H1 (cell line): ENCODE data around the gene INO80C. TPM values are rescaled to one million over a fixed set of nuclear protein-coding genes. Genes with fewer than 3 reads are reported as not detected.

Experiments
- CTCF ChIA-PET: fragments of 300-600 bp; sonication (Branson Sonifier 250); formaldehyde crosslinking; loops from one replicate; lab custom pipeline; 2021; ENCODE audit not compliant: partially characterized antibody; lab: Charles Lee
- POLR2A ChIA-PET: fragments of 300-600 bp; sonication (Branson Sonifier 250); formaldehyde crosslinking; loops from one replicate; lab custom pipeline; 2021; ENCODE audit warnings: inconsistent platforms; ENCODE audit not compliant: partially characterized antibody; lab: Charles Lee
- DNase-seq, 2 experiments: peaks; one replicate each; pipeline versions ENCODE4 v3.0.0 to v3.0.0-alpha.2; 2010 to 2022; ENCODE audit warnings: low spot score in 2 of 2, low read depth in 1 of 2, mixed read lengths in 1 of 2
- FAIRE-seq: peaks from 2 replicates; lab custom pipeline; 2011; peaks lifted over from hg19 to GRCh38; lab: Jason Lieb, UNC
- H2AFZ ChIP-seq: 2 replicates; pipeline ENCODE4 v1.8.1; 2012; ENCODE audit warnings: low read length, inconsistent platforms
- H2AK5ac ChIP-seq: 2 replicates; pipeline ENCODE4 v1.6.1; 2013; ENCODE audit warnings: low read depth, low read length
- H2BK120ac ChIP-seq: replicated peaks from 2 replicates; pipeline ENCODE3; 2013; ENCODE audit warnings: low read depth, low read length, inconsistent platforms
- H2BK12ac ChIP-seq: 2 replicates; pipeline ENCODE4 v1.6.1; 2013; ENCODE audit warnings: low read depth, low read length
- H2BK15ac ChIP-seq: 2 replicates; pipeline ENCODE4 v1.6.1; 2013; ENCODE audit warnings: low read length
- H2BK20ac ChIP-seq: 2 replicates; pipeline ENCODE4 v1.6.1; 2013; ENCODE audit warnings: low read length
- H2BK5ac ChIP-seq: 2 replicates; pipeline ENCODE4 v1.6.1; 2013; ENCODE audit warnings: low read depth, low read length
- H3K14ac ChIP-seq: 2 replicates; pipeline ENCODE4 v1.6.1; 2013; ENCODE audit warnings: inconsistent platforms; ENCODE audit not compliant: insufficient read length
- H3K18ac ChIP-seq: 2 replicates; pipeline ENCODE4 v1.6.1; 2013; ENCODE audit warnings: low read length; ENCODE audit errors: extremely low read depth
- H3K23ac ChIP-seq: 2 replicates; pipeline ENCODE4 v1.6.1; 2013; ENCODE audit warnings: inconsistent platforms; ENCODE audit not compliant: insufficient read length
- H3K23me2 ChIP-seq: 2 replicates; pipeline ENCODE4 v1.6.1; 2013; ENCODE audit warnings: low read depth, low read length
- H3K27ac ChIP-seq: 2 replicates; pipeline ENCODE4 v1.6.1; 2011; ENCODE audit warnings: low read depth, low read length, inconsistent platforms
- H3K27me3 ChIP-seq, 4 experiments: replicated peaks in 1 of 4; 1 replicate in 1 of 4; 2 replicates in 3 of 4; pipeline versions ENCODE4 v1.6.1 to v1.8.1; 2011 to 2013; ENCODE audit warnings: low read length in 3 of 4, mild to moderate bottlenecking in 3 of 4, inconsistent platforms in 2 of 4, mixed read lengths in 2 of 4, moderate library complexity in 1 of 4; ENCODE audit not compliant: control insufficient read depth in 3 of 4, insufficient read depth in 3 of 4; ENCODE audit errors: extremely low read depth in 1 of 4
- H3K36me3 ChIP-seq, 4 experiments: 2 replicates each; pipeline versions ENCODE4 v1.6.1 to v1.8.1; 2011 to 2013; ENCODE audit warnings: mild to moderate bottlenecking in 4 of 4, low read length in 3 of 4, moderate library complexity in 2 of 4, control low read depth in 1 of 4, inconsistent platforms in 1 of 4; ENCODE audit not compliant: insufficient read depth in 4 of 4, control insufficient read depth in 2 of 4
- H3K4ac ChIP-seq: replicated peaks from 2 replicates; pipeline ENCODE3; 2013; ENCODE audit warnings: low read length, low read depth, mixed read lengths, inconsistent platforms; ENCODE audit not compliant: insufficient read length
- H3K4me1 ChIP-seq, 4 experiments: replicated peaks in 1 of 4; 1 replicate in 1 of 4; 2 replicates in 3 of 4; pipeline versions ENCODE4 v1.6.1 to v1.8.1; 2011 to 2013; ENCODE audit warnings: low read length in 3 of 4, inconsistent platforms in 2 of 4, mixed read lengths in 1 of 4; ENCODE audit not compliant: insufficient read depth in 4 of 4, control insufficient read depth in 3 of 4
- H3K4me2 ChIP-seq, 2 experiments: 2 replicates each; pipeline versions ENCODE4 v1.6.1 to v1.8.1; 2011 to 2013; ENCODE audit warnings: low read depth in 2 of 2, low read length in 2 of 2, control low read depth in 1 of 2, inconsistent platforms in 1 of 2, mild to moderate bottlenecking in 1 of 2; ENCODE audit not compliant: insufficient read depth in 1 of 2
- H3K4me3 ChIP-seq, 4 experiments: fragments of 200-600, 300-600 bp in 1 of 4; sonication (generic), shearing (Covaris generic), sonication (Bioruptor Twin) in 1 of 4; 2 replicates each; pipeline versions ENCODE4 v1.5.1 to v1.8.1; 2011 to 2016; ENCODE audit warnings: low read length in 4 of 4, low read depth in 3 of 4, control low read depth in 2 of 4, inconsistent platforms in 2 of 4, mild to moderate bottlenecking in 2 of 4, mixed read lengths in 1 of 4, moderate library complexity in 1 of 4; ENCODE audit not compliant: insufficient read depth in 2 of 4; ENCODE audit errors: extremely low read depth in 1 of 4
- H3K56ac ChIP-seq: replicated peaks from 2 replicates; pipeline ENCODE3; 2013; ENCODE audit warnings: low read depth, mild to moderate bottlenecking, mixed read lengths, low read length, inconsistent platforms; ENCODE audit not compliant: insufficient read length
- H3K79me1 ChIP-seq: 2 replicates; pipeline ENCODE4 v1.6.1; 2013; ENCODE audit warnings: low read depth, low read length, control low read depth
- H3K79me2 ChIP-seq, 2 experiments: 2 replicates each; pipeline versions ENCODE4 v1.6.1 to v1.8.1; 2012 to 2013; ENCODE audit warnings: low read length in 2 of 2, mild to moderate bottlenecking in 2 of 2, inconsistent platforms in 1 of 2; ENCODE audit not compliant: insufficient read depth in 2 of 2, control insufficient read depth in 1 of 2
- H3K9ac ChIP-seq, 4 experiments: replicated peaks in 1 of 4; 1 replicate in 1 of 4; 2 replicates in 3 of 4; pipeline versions ENCODE4 v1.6.1 to v1.8.1; 2011 to 2013; ENCODE audit warnings: low read depth in 3 of 4, low read length in 3 of 4, control low read depth in 2 of 4, mild to moderate bottlenecking in 2 of 4, moderate library complexity in 2 of 4, inconsistent platforms in 1 of 4; ENCODE audit errors: extremely low read depth in 1 of 4
- H3K9me3 ChIP-seq, 2 experiments: 2 replicates each; pipeline versions ENCODE4 v1.6.1 to v1.8.1; 2012 to 2013; ENCODE audit warnings: mild to moderate bottlenecking in 2 of 2, moderate library complexity in 2 of 2, control low read depth in 1 of 2, inconsistent platforms in 1 of 2, low read depth in 1 of 2, low read length in 1 of 2, mixed read lengths in 1 of 2; ENCODE audit not compliant: insufficient read depth in 2 of 2
- H4K20me1 ChIP-seq, 2 experiments: replicated peaks in 1 of 2; 2 replicates each; pipeline versions ENCODE3 to v1.8.1; 2011 to 2013; ENCODE audit warnings: inconsistent platforms in 2 of 2, low read length in 2 of 2, mild to moderate bottlenecking in 1 of 2; ENCODE audit not compliant: insufficient read depth in 2 of 2, control insufficient read depth in 1 of 2
- H4K5ac ChIP-seq: 2 replicates; pipeline ENCODE4 v1.6.1; 2013; ENCODE audit warnings: low read length, low read depth, mixed read lengths, inconsistent platforms; ENCODE audit not compliant: insufficient read length
- H4K8ac ChIP-seq: 2 replicates; pipeline ENCODE4 v1.8.0; 2013; ENCODE audit warnings: mild to moderate bottlenecking, moderate library complexity, low read length, inconsistent platforms; ENCODE audit not compliant: insufficient read depth; ENCODE audit errors: extremely low read depth
- H4K91ac ChIP-seq: replicated peaks from 2 replicates; pipeline ENCODE3; 2013; ENCODE audit warnings: low read length, mixed read lengths, inconsistent platforms; ENCODE audit not compliant: insufficient read length
- JUN ChIP-seq: IDR thresholded peaks from 2 replicates; pipeline ENCODE4 v1.6.1; 2011; ENCODE audit warnings: low read depth, mild to moderate bottlenecking, improper control_type of control experiment, low read length
- MAFK ChIP-seq: IDR thresholded peaks from 2 replicates; pipeline ENCODE4 v1.6.1; 2012; ENCODE audit warnings: low read depth, mild to moderate bottlenecking, improper control_type of control experiment, low read length
- MAX ChIP-seq: IDR thresholded peaks from 2 replicates; pipeline ENCODE4 v1.6.1; 2012; ENCODE audit warnings: inconsistent platforms
- ZNF274 ChIP-seq: IDR thresholded peaks from 2 replicates; pipeline ENCODE4 v1.7.0; 2012; ENCODE audit warnings: low read length, borderline replicate concordance; ENCODE audit errors: extremely low read depth
- WGBS, 2 experiments: shearing (Covaris generic) in 1 of 2; methylation state at CpG; one replicate each; pipeline versions ENCODE4 v1.1.6 to v1.1.7; 2013 to 2015; ENCODE audit warnings: low lambda C conversion rate in 2 of 2, mixed read lengths in 2 of 2, inconsistent platforms in 1 of 2, low coverage in 1 of 2, missing lambda C conversion rate in 1 of 2; ENCODE audit not compliant: insufficient replicate concordance in 2 of 2, insufficient coverage in 1 of 2, insufficient read length in 1 of 2; ENCODE audit errors: extremely low coverage in 1 of 2, missing lambda C conversion rate in 1 of 2; 5-methylcytosine and 5-hydroxymethylcytosine counted together
- polyA plus RNA-seq, 7 experiments: library from polyadenylated mRNA; depleted of rRNA in 3 of 7; stranded (reverse) in 5 of 7; unstranded in 2 of 7; fragments of >200 nt in 5 of 7; fragments of 200-250 nt in 2 of 7; gene quantifications; 1 replicate in 5 of 7; 2 replicates in 1 of 7; 4 replicates in 1 of 7; pipeline versions ENCODE4 v1.2.1 to v1.2.3, GENCODE V29; 2011 to 2013; ENCODE audit warnings: missing spikeins in 2 of 7, mixed read lengths in 2 of 7
- total RNA-seq: library from RNA; stranded (reverse); fragmentation: NEBNext Ultra II Directional; extraction: Animal tissue kit (Norgen Biotek cat#: 25700); gene quantifications from 2 replicates; pipeline ENCODE4 v1.2.1, GENCODE V29; 2021

INO80C gene
- total and polyA plus RNA-seq, 2 of the 8 experiments (the other 6 are each of a cell fraction or from before 2014, with no cell fraction given): 30.1 to 48.9 TPM

GRCh38 chr18:35500113-35500512 is 2.4 kb upstream of the INO80C start:
- Histone ChIP-seq H4K91ac (no peak overlapping the region), H2BK20ac (no peak overlapping the region), H3K9me3 (no peaks in the 10 kb centered on the region), H3K23ac (no peak overlapping the region), H4K20me1 (no peaks in the 10 kb centered on the region), H3K4me1 (peaks cover 0 to 9% (median 0%) of the 10 kb centered on the region in 4 experiments; a peak in 5 of 7 replicates)
- CTCF ChIA-PET: interaction anchor here (0.6 to 1.0 kb wide), 2 partner anchors 16 to 271 kb away, joined by 3 read pairs; no protein-coding TSS in a partner anchor
- TF ChIP-seq ZNF274: no peak
- peak; percentile 48; the same call in 1 of the 2 replicates for TF ChIP-seq MAX
- no peak for TF ChIP-seq MAFK
- no peak for TF ChIP-seq JUN
- TF ChIP-seq, all 59 proteins: peak for 1
- H3K56ac ChIP-seq: no peak overlapping the region
- H4K8ac ChIP-seq: no peak overlapping the region
- DNase-seq (no peak), FAIRE-seq (no peak)
- no peak overlapping the region for H2AK5ac ChIP-seq
- H3K4ac ChIP-seq: no peak overlapping the region
- H3K27ac ChIP-seq: no peak overlapping the region
- 60% methylated on average over 3 of the region's 3 CpGs; no CpG with 5 or more reads in 1 of the 2 experiments for WGBS, 2 experiments
- peaks cover 8 to 22% of the 10 kb centered on the region in 2 experiments; a peak in 3 of 4 replicates for H3K79me2 ChIP-seq
- no peak overlapping the region for H4K5ac ChIP-seq
- H2BK5ac ChIP-seq: peak overlapping the region; percentile 61; the same call in 1 of the 2 replicates
- H3K36me3 ChIP-seq: no peaks in the 10 kb centered on the region
- H2BK15ac ChIP-seq: no peak overlapping the region
- H2AFZ ChIP-seq: no peak overlapping the region
- POLR2A ChIA-PET: interaction anchor here (0.9 kb wide), 1 partner anchor 9 kb away, joined by 3 read pairs; no protein-coding TSS in a partner anchor
- H3K23me2 ChIP-seq: peaks cover 6% of the 10 kb centered on the region; the same call in 1 of the 2 replicates
- no peak overlapping the region for H3K14ac ChIP-seq
- H2BK120ac ChIP-seq: no peak overlapping the region
- H3K4me3 ChIP-seq: no peak overlapping the region
- H3K9ac ChIP-seq: no peak overlapping the region
- H3K79me1 ChIP-seq: peaks cover 6% of the 10 kb centered on the region; the same call in 1 of the 2 replicates
- no peaks in the 10 kb centered on the region for H3K27me3 ChIP-seq
- H3K18ac ChIP-seq: no peak overlapping the region
- H3K4me2 ChIP-seq: no peak overlapping the region
- H2BK12ac ChIP-seq: no peak overlapping the region
